Skeletal muscle satellite cell (primary cell): ENCODE measurements around the gene ERG28. TPM values are rescaled to one million over a fixed set of nuclear protein-coding genes. Genes with fewer than 3 reads are reported as not detected.
"Not testable (repeated sequence)": the region's sequence is repeated elsewhere in the genome, so short reads cannot be mapped to it uniquely, and the experiment has no call there.

Experiments used
- H3K27me3 ChIP-seq: 2 replicates; pipeline ENCODE4 v1.7.0; 2013; ENCODE audit warnings: low read length; ENCODE audit not compliant: control insufficient read depth, insufficient read depth
- H3K36me3 ChIP-seq: 2 replicates; pipeline ENCODE4 v1.7.0; 2013; ENCODE audit warnings: mild to moderate bottlenecking, control low read depth, low read length; ENCODE audit not compliant: insufficient read depth
- H3K4me1 ChIP-seq: 2 replicates; pipeline ENCODE4 v1.7.0; 2013; ENCODE audit warnings: low read length; ENCODE audit not compliant: control insufficient read depth, insufficient read depth
- H3K4me2 ChIP-seq: 2 replicates; pipeline ENCODE4 v1.7.0; 2013; ENCODE audit warnings: mild to moderate bottlenecking, low read length
- H3K4me3 ChIP-seq: 2 replicates; pipeline ENCODE4 v1.7.0; 2013; ENCODE audit warnings: low read length
- H3K9ac ChIP-seq: 2 replicates; pipeline ENCODE4 v1.7.0; 2013; ENCODE audit warnings: mild to moderate bottlenecking, low read depth, low read length, moderate library complexity
- H3K9me3 ChIP-seq: replicated peaks from 2 replicates; pipeline ENCODE4 v1.7.0; 2013; ENCODE audit warnings: mild to moderate bottlenecking, control low read depth, low read length
- total RNA-seq: library from RNA; depleted of rRNA; stranded (reverse); fragments of >200 nt; gene quantifications from 2 replicates; pipeline ENCODE4 v1.2.3, GENCODE V29; 2012; rRNA removed

The ERG28 gene, protein sequence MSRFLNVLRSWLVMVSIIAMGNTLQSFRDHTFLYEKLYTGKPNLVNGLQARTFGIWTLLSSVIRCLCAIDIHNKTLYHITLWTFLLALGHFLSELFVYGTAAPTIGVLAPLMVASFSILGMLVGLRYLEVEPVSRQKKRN
- 5.5 and 6.6 TPM in 2 replicates for total RNA-seq

DNA sequence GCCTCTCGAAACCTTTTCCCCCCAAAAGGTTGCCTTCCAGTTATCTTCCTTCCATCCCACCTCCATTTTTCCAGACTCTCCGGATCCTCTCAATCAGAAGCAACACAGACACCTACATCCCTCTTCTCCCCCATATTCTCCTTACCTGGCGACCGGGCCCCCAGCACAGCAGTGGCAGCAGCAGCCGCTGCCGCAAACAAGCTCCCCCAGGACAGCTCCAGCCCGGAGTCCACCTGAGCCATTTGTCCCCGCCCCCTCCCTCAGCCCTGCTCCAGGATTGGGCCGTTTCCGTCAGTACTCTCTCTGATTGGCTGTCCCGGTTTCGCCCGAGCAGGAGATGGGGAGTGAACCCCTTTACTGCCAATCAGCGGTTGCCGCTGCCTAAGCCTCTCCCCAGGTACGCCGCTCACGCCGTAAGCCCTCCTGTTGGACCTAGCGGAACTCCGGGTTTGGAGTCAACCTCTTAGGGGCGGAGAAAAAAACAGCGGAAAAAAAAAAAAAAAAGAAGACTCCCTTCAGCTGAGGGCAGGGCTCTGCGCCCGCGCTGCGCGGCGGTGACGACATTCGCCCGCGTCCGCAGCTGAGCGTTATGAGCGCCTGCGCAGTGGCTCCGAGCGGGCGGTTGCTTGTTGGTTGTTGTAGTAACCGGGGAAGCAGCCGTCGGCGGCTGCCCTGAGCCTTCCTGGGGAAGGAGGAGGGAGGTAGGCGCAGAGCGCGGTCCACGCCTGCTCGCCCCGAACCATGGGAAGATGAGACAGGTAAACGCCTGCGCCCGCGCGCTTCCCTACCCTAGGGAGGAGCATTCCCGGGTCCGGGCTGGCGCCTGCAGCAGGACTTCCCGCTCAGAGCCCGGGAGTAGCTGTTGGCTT lies at the start of gene ERG28, which contains the start of gene TTLL5:
ERG28 (minus strand) TSS at position 247 of the 869 bp plus-strand sequence. CDS start 3,374 bp downstream, outside the sequence.
TTLL5 (plus strand) TSS at position 617 of the 869 bp plus-strand sequence. CDS start 1,904 bp downstream, outside the sequence.
- H3K36me3 ChIP-seq, result peaks cover 10% of the 10 kb centered on the region
- peak within 1 kb of the TSS; percentile 95 for H3K4me3 ChIP-seq
- no peaks in the 10 kb centered on the region for H3K27me3 ChIP-seq
- peak within 1 kb of the TSS; percentile 80 for H3K4me2 ChIP-seq
- H3K9ac ChIP-seq, result peak within 1 kb of the TSS; percentile 86
- peaks cover 13% of the 10 kb centered on the region for H3K4me1 ChIP-seq
- H3K9me3 ChIP-seq, result no peaks in the 10 kb centered on the region

DNA sequence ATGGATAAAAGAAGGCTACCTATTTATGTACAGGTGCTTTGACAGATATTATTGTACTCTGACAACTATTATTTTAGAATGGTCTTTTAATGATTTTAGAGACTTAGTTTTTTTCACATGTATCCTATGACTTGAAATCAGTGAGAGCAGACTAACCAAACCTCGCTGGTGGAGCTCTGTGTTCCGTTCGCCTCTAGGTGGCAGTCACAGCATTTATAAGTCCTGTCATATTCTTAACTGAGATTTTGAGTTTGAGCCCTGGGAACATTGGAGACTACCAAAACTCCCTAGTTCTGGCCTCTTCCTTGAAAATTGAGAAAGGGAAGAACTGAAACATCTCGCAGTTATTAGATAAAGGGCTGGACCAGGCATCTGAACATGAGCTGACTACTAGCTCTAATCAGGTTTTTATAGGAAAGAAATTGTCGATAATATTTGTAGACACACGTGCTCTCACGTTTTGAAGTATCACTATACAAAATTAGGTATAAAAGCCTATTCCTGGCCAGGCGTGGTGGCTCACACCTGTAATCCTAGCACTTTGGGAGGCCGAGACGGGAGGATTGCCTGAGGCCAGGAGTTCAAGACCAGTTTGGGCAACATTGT lies 48.6 kb upstream of the ERG28 start:
- H3K36me3 ChIP-seq, result no peaks in the 10 kb centered on the region
- H3K27me3 ChIP-seq, result no peaks in the 10 kb centered on the region
- H3K9me3 ChIP-seq, result no peaks in the 10 kb centered on the region
- H3K4me1 ChIP-seq, result peaks cover 12% of the 10 kb centered on the region
- H3K9ac ChIP-seq, result no peak overlapping the region
- no peak overlapping the region for H3K4me2 ChIP-seq
- H3K4me3 ChIP-seq, result no peak overlapping the region

DNA sequence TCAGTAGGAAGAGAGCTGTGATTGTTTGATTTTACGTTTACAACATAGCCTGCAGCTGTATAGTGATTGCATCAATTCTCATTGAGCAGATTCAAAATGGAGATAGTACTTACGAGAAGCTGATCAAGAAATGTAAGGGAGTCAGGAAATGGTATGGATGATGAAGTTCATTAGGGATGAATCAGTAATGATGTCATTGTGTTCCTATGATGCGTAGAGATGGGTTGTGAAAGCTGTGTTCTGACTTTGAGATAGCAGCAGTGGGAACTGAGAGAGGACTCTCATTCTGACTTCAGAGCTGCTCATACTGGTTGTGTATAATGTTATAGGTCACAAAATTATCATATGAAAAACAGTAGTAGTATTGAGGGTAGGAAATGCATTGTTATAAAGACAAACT lies 44.3 kb upstream of the ERG28 start:
- Histone ChIP-seq H3K4me2 (no peak overlapping the region), H3K9me3 (no peaks in the 10 kb centered on the region), H3K27me3 (no peaks in the 10 kb centered on the region), H3K4me3 (no peak overlapping the region), H3K36me3 (peaks cover 5% of the 10 kb centered on the region), H3K9ac (no peak overlapping the region), H3K4me1 (no peaks in the 10 kb centered on the region)

DNA sequence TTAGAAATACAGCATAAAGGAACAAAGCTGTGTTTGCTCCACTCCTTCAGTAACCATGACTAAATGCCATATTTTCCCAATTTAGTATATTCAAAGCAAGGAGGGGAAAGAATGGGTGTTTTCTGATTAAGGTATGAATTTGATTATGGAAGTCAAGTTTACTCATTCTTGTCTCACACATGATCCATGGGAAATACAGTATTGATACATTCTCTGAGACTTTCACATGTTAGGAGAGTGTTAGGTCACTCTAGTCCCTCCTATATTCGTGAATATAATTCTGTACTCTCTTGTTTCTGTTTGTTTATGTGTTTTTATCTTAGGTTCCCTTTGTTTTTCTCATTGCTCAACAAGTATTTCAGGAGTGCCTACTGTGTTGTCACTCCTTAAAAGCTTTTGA lies 42.8 kb upstream of the ERG28 start:
- no peaks in the 10 kb centered on the region for H3K4me1 ChIP-seq
- H3K4me3 ChIP-seq, result no peak overlapping the region

DNA sequence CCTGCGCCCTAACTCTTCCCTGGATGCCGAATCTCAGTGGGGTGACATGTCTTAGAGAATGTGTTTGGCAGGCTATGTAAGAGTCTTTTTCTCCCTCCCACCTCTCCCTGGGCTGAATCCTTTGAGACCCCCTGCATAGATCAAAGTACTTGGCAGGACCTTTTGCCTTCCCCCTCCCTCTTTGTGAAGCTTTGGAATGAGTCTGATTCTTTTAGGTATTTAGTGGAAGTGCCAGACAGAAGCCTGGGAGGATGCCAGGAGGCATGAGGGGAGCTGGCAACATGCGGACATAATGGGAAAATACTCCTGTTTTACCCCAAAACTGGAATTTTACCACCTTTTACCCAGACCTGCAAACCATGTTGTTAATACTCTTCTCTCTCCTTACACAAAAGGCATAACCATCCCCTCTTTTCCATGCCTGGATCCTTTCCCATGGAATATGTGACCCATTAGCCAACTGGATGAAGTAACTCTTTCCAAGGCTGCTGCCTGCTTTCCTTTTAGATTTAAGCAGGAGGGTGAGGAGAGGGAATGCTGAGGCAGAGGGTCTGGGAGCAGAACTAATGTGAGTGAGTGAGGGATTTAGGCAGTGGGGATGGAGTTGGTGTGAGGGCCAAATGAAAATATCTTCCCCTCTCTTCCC lies 42.1 kb upstream of the ERG28 start:
- Histone ChIP-seq H3K4me2 (no peak overlapping the region), H3K4me1 (no peaks in the 10 kb centered on the region), H3K9me3 (no peaks in the 10 kb centered on the region), H3K4me3 (no peak overlapping the region), H3K9ac (no peak overlapping the region), H3K27me3 (no peaks in the 10 kb centered on the region), H3K36me3 (peaks cover 6% of the 10 kb centered on the region)

More for the DNA sequence above, 42.8 kb upstream of the ERG28 start:
- Histone ChIP-seq H3K36me3 (peaks cover 6% of the 10 kb centered on the region), H3K9ac (no peak overlapping the region), H3K4me2 (no peak overlapping the region), H3K27me3 (no peaks in the 10 kb centered on the region), H3K9me3 (no peaks in the 10 kb centered on the region)

DNA sequence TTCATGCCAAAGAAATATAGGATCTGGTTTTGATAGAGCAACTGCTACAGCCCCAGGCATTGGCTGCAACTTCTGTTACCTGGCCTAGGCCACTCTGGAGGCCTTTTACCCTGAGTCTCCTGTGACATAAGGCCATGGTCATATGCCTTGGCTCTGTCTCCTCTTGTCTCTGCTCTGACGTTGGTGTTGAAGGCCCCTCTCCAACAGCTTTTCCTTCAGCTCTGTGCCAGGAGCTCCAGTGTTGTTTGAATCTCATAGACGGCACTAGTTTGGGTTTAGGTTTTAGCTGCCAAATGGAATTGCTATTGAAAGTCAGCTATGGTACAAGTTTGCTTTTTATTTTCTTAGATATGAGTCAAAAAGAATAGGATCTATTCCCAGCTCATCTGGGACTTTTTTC lies 41.4 kb upstream of the ERG28 start:
- no peaks in the 10 kb centered on the region for H3K27me3 ChIP-seq
- H3K36me3 ChIP-seq, result peaks cover 6% of the 10 kb centered on the region
- no peak overlapping the region for H3K4me3 ChIP-seq
- no peak overlapping the region for H3K4me2 ChIP-seq
- no peaks in the 10 kb centered on the region for H3K4me1 ChIP-seq
- H3K9me3 ChIP-seq, result no peaks in the 10 kb centered on the region
- H3K9ac ChIP-seq, result no peak overlapping the region

DNA sequence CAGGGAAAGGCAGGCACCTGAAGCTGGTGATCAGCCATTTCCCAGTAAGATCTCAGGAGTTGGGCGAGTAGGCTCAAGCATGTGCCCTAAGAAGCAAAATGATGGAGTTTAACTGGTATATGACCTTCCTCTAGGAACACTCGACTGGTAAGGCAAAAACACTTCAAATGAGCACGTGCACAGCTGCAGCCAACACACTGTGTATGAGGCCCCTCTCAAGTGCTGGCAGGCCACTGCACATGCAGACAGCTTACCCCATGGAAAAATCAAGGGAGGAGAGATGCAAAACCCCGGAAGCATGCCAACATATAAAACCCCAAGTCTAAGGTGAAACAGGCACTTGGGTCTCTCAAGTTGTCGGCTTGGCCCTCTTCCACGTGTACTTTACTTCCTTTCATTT lies 39.6 kb upstream of the ERG28 start:
- H3K27me3 ChIP-seq, result no peaks in the 10 kb centered on the region
- H3K9me3 ChIP-seq, result no peaks in the 10 kb centered on the region
- H3K9ac ChIP-seq, result no peak overlapping the region
- no peak overlapping the region for H3K4me2 ChIP-seq
- peaks cover 6% of the 10 kb centered on the region for H3K36me3 ChIP-seq
- no peak overlapping the region for H3K4me3 ChIP-seq
- no peaks in the 10 kb centered on the region for H3K4me1 ChIP-seq

DNA sequence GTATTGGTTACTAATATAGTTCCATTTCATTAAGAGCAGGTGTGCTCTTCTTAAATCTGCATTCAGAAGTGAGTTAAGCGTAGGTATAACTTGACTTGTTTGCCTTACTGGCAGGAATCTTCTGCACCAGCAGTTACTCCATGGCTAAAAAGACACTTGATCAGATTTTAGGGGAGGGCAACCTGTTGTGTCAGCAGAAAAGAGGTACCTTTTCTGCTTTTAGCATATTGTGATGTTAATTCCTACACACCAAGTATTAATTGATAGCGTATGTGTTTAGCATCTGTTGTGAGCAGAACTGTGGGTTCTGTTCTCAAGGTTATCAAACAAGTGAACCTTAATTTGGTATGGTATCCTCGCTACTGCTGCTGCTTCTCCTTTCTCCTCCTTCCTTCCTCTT lies 38.7 kb upstream of the ERG28 start:
- no peaks in the 10 kb centered on the region for H3K4me1 ChIP-seq
- H3K4me3 ChIP-seq, result no peak overlapping the region
- H3K27me3 ChIP-seq, result no peaks in the 10 kb centered on the region
- no peaks in the 10 kb centered on the region for H3K9me3 ChIP-seq
- H3K36me3 ChIP-seq, result peaks cover 6% of the 10 kb centered on the region
- H3K4me2 ChIP-seq, result no peak overlapping the region
- no peak overlapping the region for H3K9ac ChIP-seq

DNA sequence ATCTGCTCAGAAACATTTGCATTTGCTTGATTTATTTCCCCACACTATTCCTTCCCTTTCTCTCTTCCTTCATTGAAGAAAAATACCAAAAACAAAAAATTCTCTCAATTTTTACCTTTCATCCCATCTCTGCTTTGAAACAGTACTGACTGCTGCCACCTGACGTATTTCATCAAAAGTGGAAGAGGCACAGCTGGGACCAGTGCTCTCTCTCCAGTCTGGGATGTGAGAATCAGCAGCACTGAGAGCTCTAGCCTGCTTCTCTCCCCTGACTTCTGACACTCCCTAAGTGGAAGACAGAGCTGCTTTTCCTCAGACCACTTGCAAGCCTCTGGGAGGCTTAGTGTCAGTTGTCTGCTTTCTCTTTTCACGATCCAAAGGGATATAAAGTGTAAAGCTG lies 37.2 kb upstream of the ERG28 start:
- peaks cover 11% of the 10 kb centered on the region for H3K36me3 ChIP-seq
- H3K4me3 ChIP-seq, result no peak overlapping the region
- no peaks in the 10 kb centered on the region for H3K27me3 ChIP-seq
- H3K9me3 ChIP-seq, result no peaks in the 10 kb centered on the region
- no peak overlapping the region for H3K4me2 ChIP-seq
- H3K9ac ChIP-seq, result no peak overlapping the region
- H3K4me1 ChIP-seq, result no peaks in the 10 kb centered on the region

DNA sequence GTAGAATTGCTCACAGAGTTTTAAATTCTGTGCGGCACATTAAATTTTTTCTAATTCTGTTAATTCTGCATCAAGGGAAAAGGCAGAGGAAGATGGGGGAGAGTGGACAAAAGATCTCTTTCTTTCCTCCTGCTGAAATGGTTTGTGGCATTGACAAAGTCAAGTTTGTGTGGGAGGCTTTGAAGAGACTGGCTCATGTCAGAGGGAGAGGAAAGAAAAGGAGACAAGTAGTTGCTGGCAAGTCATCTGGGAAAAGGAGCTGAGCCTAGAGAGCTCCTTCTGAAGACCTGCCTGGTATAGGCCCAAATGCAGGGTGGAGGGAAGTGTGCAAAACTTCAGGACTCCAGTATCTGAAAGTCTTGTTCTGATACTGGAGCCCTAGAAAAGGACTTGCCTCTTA lies 36.7 kb upstream of the ERG28 start:
- no peak overlapping the region for H3K9ac ChIP-seq
- H3K36me3 ChIP-seq, result peaks cover 11% of the 10 kb centered on the region
- H3K27me3 ChIP-seq, result no peaks in the 10 kb centered on the region
- no peaks in the 10 kb centered on the region for H3K9me3 ChIP-seq
- H3K4me1 ChIP-seq, result no peaks in the 10 kb centered on the region
- no peak overlapping the region for H3K4me3 ChIP-seq
- no peak overlapping the region for H3K4me2 ChIP-seq

DNA sequence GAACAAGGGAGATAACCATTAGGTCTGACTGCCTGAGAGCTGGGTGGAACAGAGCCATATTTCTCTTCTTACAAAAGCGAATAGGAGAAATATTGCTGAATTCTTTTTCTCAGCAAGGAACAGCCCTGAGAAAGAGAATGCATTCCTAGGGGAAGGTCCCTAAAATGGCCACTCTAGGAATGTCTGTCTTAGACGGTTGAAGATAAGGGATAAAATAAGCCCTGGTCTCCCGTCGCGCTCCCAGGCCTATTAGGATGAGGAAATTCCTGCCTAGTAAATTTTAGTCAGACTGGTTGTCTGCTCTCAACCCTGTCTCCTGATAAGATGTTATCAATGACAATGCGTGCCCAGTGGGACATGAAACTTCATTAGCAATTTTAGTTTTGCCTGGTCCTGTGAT lies 34.3 kb upstream of the ERG28 start:
- peaks cover 25% of the 10 kb centered on the region for H3K36me3 ChIP-seq

More for the DNA sequence above, 34.3 kb upstream of the ERG28 start:
- H3K4me2 ChIP-seq, H3K27me3 ChIP-seq, H3K9ac ChIP-seq, H3K4me3 ChIP-seq, H3K9me3 ChIP-seq, H3K4me1 ChIP-seq: not testable (repeated sequence)
